Inflammatory macrophage treated with lipopolysaccharide for 1 hour (primary cell): Measurements from ENCODE around the gene BHMT2.

Source experiments
- DNase-seq, 2 donors: peaks; one replicate each; pipeline ENCODE4 v3.0.0-alpha.2; 2020 to 2022

Gene BHMT2

GRCh38 chr5:79069488-79070349 is at the start of gene BHMT2, which contains the start of gene DMGDH:
BHMT2 (plus strand) TSS chr5:79069767; CDS start chr5:79069783, 16 bp downstream.
DMGDH (minus strand) TSS chr5:79069674; CDS start chr5:79069620, 54 bp downstream.
- no peak for DNase-seq

GRCh38 chr5:79020861-79021561 is 48.6 kb upstream of the BHMT2 start:
- DNase-seq = peak; percentile 30 to 78

DNA sequence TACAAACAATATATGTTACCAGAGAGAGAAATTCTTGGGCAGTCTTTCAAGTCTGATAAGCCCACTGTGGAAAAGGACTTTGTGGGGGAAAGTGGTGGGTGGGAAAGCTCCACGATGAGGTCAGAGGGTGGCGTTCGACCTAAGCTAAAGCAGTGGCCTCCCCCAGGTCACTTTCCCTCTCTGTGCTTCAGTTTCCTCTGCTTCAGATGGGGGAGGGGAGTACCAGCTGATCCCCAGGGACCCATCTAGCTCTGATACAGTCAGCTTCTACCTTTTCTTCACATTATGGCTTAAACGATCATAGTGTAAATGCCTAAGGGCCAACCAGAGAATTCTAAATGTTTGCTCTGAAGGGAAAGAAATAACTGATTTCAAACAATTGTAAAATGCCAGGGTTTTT is 47.8 kb upstream of the BHMT2 start:
- DNase-seq = no peak

DNA sequence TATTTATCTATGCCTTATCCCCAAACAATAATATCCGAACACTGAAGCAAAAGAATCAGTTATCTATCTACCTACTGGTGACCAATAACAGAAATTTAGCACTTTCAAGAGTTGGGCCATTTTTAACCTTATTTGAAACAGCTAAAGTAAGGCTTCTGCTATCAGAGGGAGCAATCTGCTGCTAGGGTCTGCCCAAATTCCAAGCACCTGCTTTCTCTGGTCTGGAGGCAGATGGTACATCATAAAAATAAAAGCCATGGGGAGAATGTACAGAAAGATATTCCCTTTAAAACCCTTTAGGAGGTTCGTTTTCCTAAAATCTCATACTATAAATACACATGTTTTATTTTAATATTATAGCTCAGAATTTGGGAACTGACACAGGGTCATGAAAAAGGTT is 46.8 kb upstream of the BHMT2 start:
- no peak for DNase-seq

- DNase-seq = no peak
Observed at GRCh38 chr5:79023348-79023747, 46.2 kb upstream of the BHMT2 start.

DNA sequence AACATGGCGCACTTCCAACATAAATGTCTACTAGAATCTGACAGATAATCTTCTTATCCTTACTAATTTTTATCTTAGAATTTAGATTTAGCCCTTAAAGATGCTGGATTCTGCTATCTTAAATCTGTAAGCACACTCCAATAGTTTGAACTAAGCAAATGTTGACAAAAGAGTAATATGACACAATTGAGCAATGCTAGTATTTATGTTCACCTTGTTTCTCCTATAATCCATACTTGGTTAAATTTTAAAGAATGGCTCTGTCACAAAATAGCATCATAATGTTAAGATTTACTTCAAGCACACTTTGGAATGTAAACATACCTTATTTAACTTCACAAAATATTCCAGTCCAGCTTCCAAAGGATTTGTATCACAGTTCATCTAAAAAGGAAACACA is 45.6 kb upstream of the BHMT2 start:
- DNase-seq = no peak

DNA sequence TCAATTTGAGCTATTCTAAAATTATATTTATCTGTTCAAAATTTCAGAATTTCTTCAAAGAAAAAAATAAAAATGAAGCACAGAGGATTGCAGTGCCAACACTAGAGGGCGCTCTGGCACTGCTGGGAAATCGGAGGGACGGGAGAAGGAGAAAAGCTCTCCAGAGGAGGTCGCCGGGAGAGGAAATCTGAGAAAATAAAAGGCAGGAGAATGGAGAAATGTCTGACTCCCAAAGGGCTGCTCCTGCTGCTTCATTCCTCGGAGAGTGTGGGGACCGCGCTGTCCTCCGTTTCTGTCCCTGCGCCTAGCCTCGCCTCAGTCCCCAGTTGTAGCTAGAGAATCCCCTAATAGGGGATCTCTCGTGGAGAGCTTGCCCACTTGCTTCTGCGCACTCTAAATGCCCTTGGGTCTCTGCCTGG is 44.5 kb upstream of the BHMT2 start:
- DNase-seq = peak; percentile 33 to 80

DNA sequence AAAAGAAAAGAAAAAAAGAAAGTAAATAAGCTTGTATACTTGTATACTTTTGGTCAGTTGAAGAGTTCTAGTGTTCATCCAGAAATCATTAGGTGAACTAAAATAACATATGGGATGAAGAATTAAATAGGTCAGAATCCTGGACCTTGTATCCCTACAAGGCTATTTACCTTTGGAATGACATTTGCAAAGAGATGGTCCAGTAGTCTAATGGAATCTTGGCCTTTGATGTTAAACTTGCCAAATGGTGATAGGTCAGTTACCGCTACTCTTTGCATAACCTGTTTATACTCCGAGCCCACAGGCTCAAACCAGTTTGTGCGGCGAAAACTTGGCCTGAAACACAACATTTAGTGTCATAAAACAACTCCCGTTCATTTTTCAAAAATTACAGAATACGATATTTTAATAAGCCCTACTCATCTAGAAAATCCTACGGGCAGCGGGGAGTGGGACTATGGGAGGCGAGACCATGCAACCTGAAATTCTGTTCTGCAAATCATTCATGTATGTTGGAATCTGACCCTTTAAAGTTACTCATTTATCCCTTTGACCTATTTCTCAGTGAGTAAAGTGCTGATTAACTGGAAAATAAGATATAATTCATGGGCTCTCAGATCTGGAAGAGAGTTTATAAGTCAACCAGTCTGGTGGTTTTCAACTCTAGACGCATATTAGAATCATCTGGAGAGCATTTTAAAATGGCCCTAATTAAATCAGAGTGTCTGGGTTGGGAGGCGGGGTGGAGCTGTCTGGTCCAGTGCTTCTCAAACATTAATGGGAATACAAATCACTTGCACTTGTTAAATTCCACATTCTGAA is 38.7 kb upstream of the BHMT2 start:
- no peak for DNase-seq

DNA sequence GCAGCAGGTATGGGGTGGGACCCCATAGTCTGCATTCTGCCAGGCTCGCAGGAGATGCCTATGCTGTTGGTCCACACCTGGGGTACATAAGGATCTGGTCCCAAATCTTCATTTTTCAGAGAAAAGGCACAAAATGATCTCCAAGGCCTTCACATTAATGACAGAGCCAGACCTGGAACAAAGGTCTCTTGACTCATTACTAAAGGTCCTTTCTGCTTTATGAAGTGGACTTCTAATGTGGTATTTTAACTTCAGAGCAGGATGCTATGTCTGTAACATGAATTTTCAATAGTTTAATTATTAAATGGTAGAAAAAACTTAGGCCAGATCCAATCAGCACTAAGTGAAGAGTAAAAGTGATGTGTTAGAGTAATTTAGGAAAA is 38.1 kb upstream of the BHMT2 start:
- DNase-seq = no peak

- no peak for DNase-seq
Observed at GRCh38 chr5:79032031-79032695, 37.4 kb upstream of the BHMT2 start.

DNA sequence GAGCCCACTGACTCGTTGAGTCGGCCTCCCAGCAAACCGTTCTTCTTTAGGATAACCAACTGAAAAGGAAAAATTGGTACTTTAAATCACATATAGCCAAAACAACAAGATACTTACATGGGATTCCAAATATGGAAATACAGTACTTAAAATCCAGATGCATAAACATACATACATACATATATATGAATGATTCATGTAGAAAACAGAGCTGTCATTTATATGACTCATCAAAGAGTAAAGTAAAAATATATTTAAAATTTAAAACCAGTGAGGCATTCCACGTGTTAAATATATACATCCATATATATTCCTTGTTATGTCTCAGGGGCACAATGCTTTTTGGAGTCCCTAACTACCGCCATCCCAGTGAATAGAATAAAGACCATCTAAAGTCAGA is 36.8 kb upstream of the BHMT2 start:
- DNase-seq = no peak

GRCh38 chr5:79035237-79035636 is 34.3 kb upstream of the BHMT2 start:
- no peak for DNase-seq

- DNase-seq = no peak
Observed at GRCh38 chr5:79036769-79037168, 32.8 kb upstream of the BHMT2 start.

- no peak for DNase-seq
Observed at GRCh38 chr5:79042188-79042587, 27.4 kb upstream of the BHMT2 start.

DNA sequence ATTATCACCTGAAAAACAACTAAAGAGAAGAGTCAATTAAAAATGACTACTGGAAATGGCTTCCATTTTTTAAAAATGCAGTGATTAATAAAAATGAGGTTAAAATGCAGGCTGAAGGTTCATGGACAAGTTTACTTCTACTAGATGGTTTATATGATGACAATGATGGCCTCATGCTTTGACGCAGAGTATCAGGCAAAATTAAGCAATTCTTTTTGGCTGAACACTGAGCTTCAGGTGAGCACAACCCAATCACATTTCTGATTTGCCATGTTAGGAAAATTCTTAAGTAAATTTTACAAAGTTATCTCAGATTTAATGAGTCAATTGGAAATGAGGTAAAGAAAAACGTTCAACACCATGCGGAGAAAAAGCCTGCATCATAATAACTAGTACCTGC is 22.4 kb upstream of the BHMT2 start:
- DNase-seq = no peak

DNA sequence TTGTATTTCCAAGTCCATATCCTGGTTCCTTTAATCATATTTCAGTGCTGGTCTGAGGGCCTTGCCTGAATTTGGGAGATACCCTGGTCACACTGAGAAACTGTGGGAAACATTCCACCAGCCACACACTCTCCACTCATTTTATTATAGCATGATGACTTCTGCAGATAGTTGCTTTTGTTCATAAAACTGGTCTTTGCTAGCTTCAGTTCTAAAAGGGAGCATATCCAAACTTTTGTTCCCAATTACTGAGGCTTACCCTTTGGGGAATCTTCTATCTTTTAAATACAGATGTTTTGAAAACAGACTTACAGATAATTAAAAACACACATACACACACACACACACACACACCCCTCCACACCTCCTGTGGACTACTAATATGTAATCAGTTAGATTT is 21.1 kb upstream of the BHMT2 start:
- DNase-seq = no peak

- DNase-seq = no peak
Observed at GRCh38 chr5:79050498-79050897, 19.1 kb upstream of the BHMT2 start.

DNA sequence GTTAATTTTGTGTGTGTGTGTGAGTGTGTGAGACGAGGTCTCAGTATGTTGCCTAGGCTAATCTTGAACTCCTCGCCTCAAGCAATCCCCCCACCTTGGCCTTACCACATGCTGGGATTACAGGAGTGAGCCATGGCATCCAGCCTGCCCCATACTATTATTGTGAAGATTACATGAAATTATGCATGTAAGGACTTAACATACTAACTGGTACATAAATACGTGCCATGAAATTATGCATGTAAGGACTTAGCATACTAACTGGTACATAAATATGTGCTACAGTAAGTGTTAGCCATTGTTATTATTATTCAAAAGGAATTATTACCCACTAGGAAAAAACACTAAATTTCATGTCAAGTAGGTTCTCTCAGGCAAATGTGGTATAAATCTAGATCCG is 16.2 kb upstream of the BHMT2 start:
- no peak for DNase-seq

DNA sequence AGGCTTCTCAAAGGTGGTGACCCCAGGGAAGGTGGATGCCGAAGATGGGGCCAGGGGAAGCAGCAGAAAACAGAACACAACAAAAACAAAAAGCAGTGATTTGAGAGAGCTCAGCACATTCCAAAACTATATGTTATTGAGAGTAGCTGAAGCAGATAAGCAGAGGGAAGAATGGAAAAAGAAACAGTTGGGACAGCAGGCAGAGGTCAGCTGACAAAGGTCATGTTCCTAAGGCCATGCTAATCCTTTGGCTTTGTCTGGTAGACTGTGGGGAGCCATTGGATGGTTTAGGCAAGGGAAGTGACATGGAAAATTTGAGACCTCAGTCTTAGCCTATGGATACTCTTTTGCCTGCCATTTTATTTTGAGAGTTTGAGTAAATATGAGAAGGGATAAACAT is 14.6 kb upstream of the BHMT2 start:
- DNase-seq = no peak

DNA sequence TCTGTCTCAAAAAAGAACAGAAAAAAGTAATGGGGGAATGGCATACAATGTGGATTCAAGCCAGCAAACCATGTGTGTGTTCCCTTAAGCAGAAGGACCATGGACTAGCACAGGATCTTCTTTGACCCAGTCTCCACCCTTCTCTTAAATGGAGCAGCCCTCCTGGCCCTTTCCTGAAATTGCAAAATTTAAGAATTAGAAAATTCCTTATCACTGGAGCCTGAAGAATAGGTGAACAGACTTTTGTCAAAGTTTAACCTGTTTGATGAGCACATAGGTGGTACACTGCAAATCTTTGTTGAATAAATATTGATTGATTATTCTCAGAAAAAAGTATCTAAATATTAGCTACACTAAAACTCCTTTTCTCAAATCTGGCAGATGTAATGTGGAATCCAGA is 12.7 kb upstream of the BHMT2 start:
- DNase-seq = no peak

DNA sequence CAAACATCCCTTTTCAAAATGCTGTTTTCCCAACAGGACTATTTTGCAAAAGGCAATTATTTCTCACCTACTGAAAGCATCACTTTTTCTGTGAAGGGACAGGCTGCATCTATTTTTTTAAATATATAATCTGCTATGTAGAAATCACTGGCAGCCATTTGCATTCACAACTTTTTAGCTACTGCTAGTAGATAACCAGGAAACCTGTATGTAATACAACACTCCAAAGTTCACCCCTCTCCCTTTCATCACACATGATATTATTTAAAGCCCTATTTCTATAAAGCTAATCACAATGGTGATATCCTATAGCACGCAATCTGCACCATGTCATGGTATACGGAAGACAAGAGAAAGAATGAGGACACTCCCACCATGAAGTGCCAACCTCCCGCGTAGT is 9.9 kb upstream of the BHMT2 start:
- DNase-seq = no peak

DNA sequence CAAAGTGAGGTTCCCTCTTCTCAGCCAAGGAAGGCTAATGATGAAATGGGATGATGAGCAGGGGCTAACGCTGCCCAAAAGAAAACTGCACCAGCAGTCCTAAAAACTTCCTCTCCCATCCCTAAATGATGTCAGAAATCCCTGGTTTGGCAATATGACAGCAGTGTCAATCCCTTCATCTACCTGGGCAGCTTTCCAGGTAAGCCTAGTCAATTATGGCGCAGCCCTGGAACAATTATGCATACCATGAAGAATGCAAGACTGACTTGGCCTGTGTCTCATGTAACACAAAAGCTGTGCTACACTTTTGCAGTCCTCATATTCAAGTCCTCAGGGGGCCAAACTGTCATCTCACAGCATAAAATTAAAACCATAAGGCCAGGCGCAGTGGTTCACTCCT is 7.1 kb upstream of the BHMT2 start:
- DNase-seq = no peak

- DNase-seq = no peak
Observed at GRCh38 chr5:79070350-79070667, 742 bp downstream of the BHMT2 start.
